Lower leg skin (tissue), 4 donors: Measurements from ENCODE around the gene EFHC1. TPM values are rescaled to one million over a fixed set of nuclear protein-coding genes. Genes with fewer than 3 reads are reported as not detected.

Source experiments
- DNase-seq, 2 donors: peaks; one replicate each; pipeline ENCODE4 v3.0.0-alpha.2; 2019; ENCODE audit warnings: low spot score in 2 of 2
- H3K4me3 ChIP-seq: fragments of 200-600 bp; sonication (generic); 2 replicates; pipeline ENCODE4 v1.5.1; 2017; ENCODE audit warnings: mild to moderate bottlenecking, low read depth; ENCODE audit not compliant: poor library complexity, severe bottlenecking
- POLR2A ChIP-seq, 2 donors: fragments of 450-650 bp; IDR thresholded peaks; one replicate each; pipeline ENCODE4 v1.6.1; 2016 to 2017; ENCODE audit warnings: antibody characterized with exemption in 2 of 2, mild to moderate bottlenecking in 1 of 2, moderate library complexity in 1 of 2
- WGBS, 2 donors: methylation state at CpG; one replicate each; pipeline ENCODE4 v1.1.5; 2018; 5-methylcytosine and 5-hydroxymethylcytosine counted together
- intact Hi-C: fragments of 100-400 bp; cut with DNase I; formaldehyde crosslinking; loops from one replicate; pipeline ENCODE4 v1.15.0; 2023; ENCODE audit warnings: low total_unique reads
- total RNA-seq, 4 donors: library from RNA; depleted of rRNA; stranded (reverse); fragments of >200 nt; gene quantifications; one replicate each; pipeline ENCODE4 v1.1.0, GENCODE V29; 2016
- TF ChIP-seq, protein P1 (sequence below), 3 donors: fragments of 450-650 bp; IDR thresholded peaks; one replicate each; pipeline ENCODE4 v1.5.1; 2016; ENCODE audit warnings: antibody characterized with exemption in 3 of 3, mild to moderate bottlenecking in 3 of 3, moderate library complexity in 2 of 3

The EFHC1 gene
- total RNA-seq, 4 donors from 2014 or later, result 12.2 to 22.8 (median 18.1) TPM

DNA sequence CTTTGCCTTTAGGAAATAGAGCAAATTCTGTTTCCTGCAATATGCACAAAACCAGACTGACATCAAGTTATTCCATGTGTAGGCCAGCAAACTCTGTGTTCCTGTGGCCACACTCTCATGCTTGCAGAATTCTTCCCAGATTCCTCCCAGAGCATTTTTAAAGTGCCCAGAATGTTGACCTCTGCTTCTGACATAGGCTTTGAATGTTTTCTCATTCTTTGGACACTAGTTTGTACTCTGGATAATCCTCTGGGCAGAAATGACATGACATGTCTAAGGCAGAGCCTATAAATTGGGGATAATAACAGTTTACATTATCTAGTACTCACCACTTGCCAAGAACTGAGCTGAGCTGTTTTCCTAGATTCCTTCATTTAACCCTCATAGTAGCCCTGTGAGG, 9.2 kb upstream of the EFHC1 start:
- intact Hi-C loops, result loop anchor here (10.0 kb wide), 1 partner anchor 184 kb away; no protein-coding TSS in a partner anchor
- H3K4me3 ChIP-seq, result no peak overlapping the region
- TF ChIP-seq, protein P1, sequence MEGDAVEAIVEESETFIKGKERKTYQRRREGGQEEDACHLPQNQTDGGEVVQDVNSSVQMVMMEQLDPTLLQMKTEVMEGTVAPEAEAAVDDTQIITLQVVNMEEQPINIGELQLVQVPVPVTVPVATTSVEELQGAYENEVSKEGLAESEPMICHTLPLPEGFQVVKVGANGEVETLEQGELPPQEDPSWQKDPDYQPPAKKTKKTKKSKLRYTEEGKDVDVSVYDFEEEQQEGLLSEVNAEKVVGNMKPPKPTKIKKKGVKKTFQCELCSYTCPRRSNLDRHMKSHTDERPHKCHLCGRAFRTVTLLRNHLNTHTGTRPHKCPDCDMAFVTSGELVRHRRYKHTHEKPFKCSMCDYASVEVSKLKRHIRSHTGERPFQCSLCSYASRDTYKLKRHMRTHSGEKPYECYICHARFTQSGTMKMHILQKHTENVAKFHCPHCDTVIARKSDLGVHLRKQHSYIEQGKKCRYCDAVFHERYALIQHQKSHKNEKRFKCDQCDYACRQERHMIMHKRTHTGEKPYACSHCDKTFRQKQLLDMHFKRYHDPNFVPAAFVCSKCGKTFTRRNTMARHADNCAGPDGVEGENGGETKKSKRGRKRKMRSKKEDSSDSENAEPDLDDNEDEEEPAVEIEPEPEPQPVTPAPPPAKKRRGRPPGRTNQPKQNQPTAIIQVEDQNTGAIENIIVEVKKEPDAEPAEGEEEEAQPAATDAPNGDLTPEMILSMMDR (IDR thresholded peaks at IDR 0.05), result no peak
- no peak for TF ChIP-seq POLR2A (IDR thresholded peaks at IDR 0.05)
- DNase-seq, result no peak

DNA sequence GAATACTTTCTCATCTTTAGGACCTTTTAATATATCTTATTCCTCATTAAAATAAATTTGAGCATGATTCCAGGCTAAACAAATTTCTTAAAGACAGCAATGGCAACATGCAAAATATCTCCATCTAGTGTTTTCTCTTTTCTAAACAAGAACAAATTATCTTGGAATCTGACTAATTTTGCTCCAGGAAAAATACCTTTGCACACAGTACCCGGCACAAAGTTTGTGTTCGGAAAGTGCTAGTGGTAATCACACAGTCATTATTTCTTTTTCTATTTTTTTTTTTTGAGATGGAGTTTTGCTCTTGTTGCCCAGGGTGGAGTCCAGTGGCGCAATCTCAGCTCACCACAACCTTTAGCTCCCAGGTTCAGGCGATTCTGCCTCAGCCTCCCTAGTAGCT, 8.2 kb upstream of the EFHC1 start:
- no peak for TF ChIP-seq POLR2A (IDR thresholded peaks at IDR 0.05)
- TF ChIP-seq, protein P1 (IDR thresholded peaks at IDR 0.05), result no peak
- no peak for DNase-seq
- no peak overlapping the region for H3K4me3 ChIP-seq
- WGBS, 2 donors, result 73 to 79% methylated on average over 4 of the region's 4 CpGs
- intact Hi-C loops, result loop anchor here (10.0 kb wide), 1 partner anchor 183 kb away; no protein-coding TSS in a partner anchor

DNA sequence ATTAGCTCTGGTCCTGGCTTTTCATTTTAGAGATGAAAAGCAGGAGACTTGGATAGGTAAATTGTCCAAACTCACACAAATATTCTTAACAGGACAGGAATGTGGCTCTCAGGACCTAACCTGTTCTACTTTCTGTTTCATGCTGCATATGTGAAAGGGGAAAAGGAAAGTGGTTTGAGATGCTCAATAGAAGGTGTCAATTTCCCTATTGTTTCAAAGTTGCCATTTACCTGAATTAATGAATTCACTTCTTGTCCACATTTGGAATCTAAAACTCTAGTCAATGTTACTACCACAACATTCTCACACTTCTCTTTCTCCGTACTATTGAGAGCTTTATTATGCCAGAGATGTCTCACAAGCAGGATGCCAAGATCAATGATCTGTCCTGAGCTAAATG, 4.8 kb upstream of the EFHC1 start:
- TF ChIP-seq, protein P1 (IDR thresholded peaks at IDR 0.05), result no peak
- no peak for TF ChIP-seq POLR2A (IDR thresholded peaks at IDR 0.05)
- no peak for DNase-seq
- H3K4me3 ChIP-seq, result no peak overlapping the region
- 88 to 90% methylated on average over 1 of the region's 1 CpG for WGBS, 2 donors
- intact Hi-C loops, result loop anchor here (5.0 to 10.0 kb wide), 2 partner anchors 179 to 247 kb away; no protein-coding TSS in a partner anchor

DNA sequence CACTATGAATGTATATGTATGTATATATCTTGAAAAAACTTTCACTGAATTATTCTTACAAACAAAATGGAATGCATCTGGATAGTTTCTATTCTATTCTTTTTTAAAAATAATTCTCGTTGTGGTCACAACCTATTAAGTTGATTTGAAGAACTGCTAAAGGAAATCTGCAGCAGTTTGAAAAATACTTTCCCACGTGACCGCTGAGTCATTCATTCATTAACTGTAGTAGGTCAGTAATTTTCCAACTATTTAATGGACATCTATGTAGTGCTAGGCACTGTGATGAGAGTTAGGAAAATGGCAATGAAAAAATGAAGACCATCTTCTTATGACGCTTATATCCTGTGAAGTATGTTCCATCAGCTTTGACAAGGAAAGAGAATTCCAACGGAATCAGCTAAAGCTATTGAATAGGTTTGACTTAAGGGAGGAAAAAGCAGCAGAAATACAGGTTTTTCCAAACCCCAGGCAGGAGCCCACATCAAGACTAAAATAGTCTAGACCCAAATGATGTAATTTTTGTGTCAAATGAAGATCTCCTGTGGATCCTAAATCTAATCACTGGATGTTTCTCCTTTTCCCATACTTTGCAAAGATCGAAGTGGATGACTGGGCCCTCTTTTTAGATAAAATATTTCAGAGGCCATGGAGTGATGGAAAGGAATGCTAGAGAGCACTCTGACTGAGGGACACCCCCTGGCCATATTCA, 4.1 kb upstream of the EFHC1 start:
- no peak for DNase-seq
- intact Hi-C loops, result loop anchor here (5.0 to 10.0 kb wide), 2 partner anchors 179 to 246 kb away; no protein-coding TSS in a partner anchor
- 44 to 50% methylated on average over 6 of the region's 6 CpGs for WGBS, 2 donors
- TF ChIP-seq, protein P1 (IDR thresholded peaks at IDR 0.05), result no peak
- no peak for TF ChIP-seq POLR2A (IDR thresholded peaks at IDR 0.05)
- H3K4me3 ChIP-seq, result no peak overlapping the region

DNA sequence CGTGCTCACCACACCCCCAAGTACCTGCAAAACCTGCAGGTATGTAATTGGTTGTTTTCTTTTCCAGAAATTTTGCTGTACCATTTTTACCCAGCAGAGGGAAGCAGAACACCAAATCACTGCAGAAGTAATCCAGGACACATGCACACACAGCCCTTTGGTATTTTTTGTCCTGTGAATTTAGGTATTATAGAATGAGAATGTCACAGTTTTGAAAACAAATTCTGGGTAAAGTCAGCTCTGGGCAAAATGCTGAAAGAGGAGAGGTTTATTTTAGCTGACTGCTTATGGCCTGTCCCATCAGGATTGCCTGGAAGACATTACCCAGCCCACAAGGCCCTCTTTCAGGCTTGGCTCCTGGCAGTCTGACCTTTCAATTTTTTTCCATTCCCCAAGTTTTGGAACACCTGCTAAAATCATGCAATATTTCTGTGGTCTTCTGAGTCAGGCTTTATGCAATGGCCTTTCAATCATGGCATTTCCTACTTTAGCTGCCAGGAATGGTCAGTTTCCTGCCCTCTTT, 3.5 kb upstream of the EFHC1 start:
- 0% methylated on average over 1 of the region's 1 CpG for WGBS, 2 donors
- no peak for TF ChIP-seq POLR2A (IDR thresholded peaks at IDR 0.05)
- TF ChIP-seq, protein P1 (IDR thresholded peaks at IDR 0.05), result no peak
- DNase-seq, result peak in 1 of 2 donors; percentile 52
- intact Hi-C loops, result loop anchor here (5.0 to 10.0 kb wide), 2 partner anchors 178 to 246 kb away; no protein-coding TSS in a partner anchor
- no peak overlapping the region for H3K4me3 ChIP-seq
